ENCODE results near the gene SCAF4. TPM values are rescaled to one million over a fixed set of nuclear protein-coding genes. Genes with fewer than 3 reads are reported as not detected.

SCAF4 gene
- total RNA-seq, 2 donors from 2014 or later, result 12.6 to 29.5 TPM

DNA sequence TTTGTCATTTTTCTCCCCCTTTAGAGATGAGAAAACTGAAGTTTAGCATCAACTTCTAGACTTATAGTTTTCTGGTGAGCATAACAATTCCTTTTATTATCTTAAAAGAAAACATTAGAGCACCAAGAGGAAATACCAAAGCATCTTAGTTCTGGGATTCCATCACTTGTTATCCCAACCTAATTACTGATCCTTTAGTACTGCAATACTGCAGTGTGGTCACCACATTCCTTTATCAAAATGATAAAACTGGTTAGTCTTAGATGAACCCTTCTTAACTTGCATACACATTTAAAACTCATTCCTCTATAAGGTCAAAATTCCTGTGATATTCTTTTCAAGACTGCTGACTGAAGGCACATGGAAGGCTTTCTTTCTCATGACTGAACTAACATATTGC is 49.3 kb downstream of the SCAF4 start:
- H3K9me3 ChIP-seq, result no peaks in the 10 kb centered on the region
- DNase-seq (ENCODE audit: low spot score), result no peak
- H3K4me1 ChIP-seq (replicated peaks), result no peaks in the 10 kb centered on the region
- H3K27ac ChIP-seq, result no peak overlapping the region
- H3K36me3 ChIP-seq, result no peaks in the 10 kb centered on the region
- H3K4me3 ChIP-seq, result no peak overlapping the region
- no peaks in the 10 kb centered on the region for H3K27me3 ChIP-seq (replicated peaks; ENCODE audit: insufficient read depth)
- intact Hi-C loops (cut with DNase I), result no loop called here
- TF ChIP-seq POLR2AphosphoS5 (IDR thresholded peaks at IDR 0.05) (no peak), POLR2A (IDR thresholded peaks at IDR 0.05) (no peak)
- TF ChIP-seq, protein P1, sequence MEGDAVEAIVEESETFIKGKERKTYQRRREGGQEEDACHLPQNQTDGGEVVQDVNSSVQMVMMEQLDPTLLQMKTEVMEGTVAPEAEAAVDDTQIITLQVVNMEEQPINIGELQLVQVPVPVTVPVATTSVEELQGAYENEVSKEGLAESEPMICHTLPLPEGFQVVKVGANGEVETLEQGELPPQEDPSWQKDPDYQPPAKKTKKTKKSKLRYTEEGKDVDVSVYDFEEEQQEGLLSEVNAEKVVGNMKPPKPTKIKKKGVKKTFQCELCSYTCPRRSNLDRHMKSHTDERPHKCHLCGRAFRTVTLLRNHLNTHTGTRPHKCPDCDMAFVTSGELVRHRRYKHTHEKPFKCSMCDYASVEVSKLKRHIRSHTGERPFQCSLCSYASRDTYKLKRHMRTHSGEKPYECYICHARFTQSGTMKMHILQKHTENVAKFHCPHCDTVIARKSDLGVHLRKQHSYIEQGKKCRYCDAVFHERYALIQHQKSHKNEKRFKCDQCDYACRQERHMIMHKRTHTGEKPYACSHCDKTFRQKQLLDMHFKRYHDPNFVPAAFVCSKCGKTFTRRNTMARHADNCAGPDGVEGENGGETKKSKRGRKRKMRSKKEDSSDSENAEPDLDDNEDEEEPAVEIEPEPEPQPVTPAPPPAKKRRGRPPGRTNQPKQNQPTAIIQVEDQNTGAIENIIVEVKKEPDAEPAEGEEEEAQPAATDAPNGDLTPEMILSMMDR (IDR thresholded peaks at IDR 0.05), result no peak

DNA sequence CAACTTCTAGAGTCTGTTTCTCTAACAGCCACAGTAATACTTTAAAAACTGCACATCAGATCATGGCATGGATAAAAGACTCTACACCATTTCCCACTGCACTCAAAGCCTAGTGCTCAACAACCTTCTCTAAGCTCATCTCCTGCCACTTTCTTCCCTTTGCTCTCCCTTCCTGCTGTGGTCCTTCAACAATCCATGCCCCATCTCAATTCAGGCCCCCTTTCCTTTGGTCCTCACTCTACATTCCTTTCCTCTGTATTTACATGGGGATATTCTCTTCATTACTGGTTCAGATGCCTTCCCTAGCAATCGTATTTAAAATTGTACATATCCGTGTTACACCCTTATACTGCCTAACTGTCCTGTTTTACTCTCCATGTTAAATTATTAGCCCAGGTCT is 53.4 kb downstream of the SCAF4 start:
- no peaks in the 10 kb centered on the region for H3K36me3 ChIP-seq
- H3K27ac ChIP-seq, result no peak overlapping the region
- DNase-seq (ENCODE audit: low spot score), result no peak
- no peaks in the 10 kb centered on the region for H3K9me3 ChIP-seq
- TF ChIP-seq POLR2AphosphoS5 (IDR thresholded peaks at IDR 0.05) (no peak), POLR2A (IDR thresholded peaks at IDR 0.05) (no peak)
- TF ChIP-seq, protein P1 (IDR thresholded peaks at IDR 0.05), result no peak
- WGBS, result 93% methylated on average over 2 of the region's 2 CpGs
- intact Hi-C loops (cut with DNase I), result no loop called here
- H3K27me3 ChIP-seq (replicated peaks; ENCODE audit: insufficient read depth), result no peaks in the 10 kb centered on the region
- no peaks in the 10 kb centered on the region for H3K4me1 ChIP-seq (replicated peaks)
- H3K4me3 ChIP-seq, result no peak overlapping the region

DNA sequence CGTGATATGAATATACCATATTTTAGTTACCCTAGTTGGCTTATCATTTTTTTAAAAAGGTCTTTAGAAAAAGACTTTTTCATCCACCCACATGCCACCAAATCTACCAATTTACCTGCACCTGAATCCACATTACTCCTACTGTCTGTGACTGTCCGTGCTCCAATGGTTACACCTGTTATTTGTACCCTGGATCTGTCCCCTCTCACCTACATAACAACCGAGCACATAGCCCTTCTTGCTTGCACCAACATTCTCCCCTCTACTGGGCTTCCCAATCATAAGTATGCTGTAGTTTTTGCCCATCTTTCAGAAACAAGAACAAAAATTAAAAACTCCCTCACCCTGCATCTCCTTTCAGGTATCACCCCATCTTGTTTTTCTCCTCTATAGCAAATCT is 54.9 kb downstream of the SCAF4 start:
- no peak for DNase-seq (ENCODE audit: low spot score)
- TF ChIP-seq POLR2A (IDR thresholded peaks at IDR 0.05), result no peak
- TF ChIP-seq POLR2AphosphoS5 (IDR thresholded peaks at IDR 0.05), result no peak
- TF ChIP-seq, protein P1 (IDR thresholded peaks at IDR 0.05), result no peak
- H3K36me3 ChIP-seq, result peaks cover under 1 to 3% of the 10 kb centered on the region in 2 donors
- no peaks in the 10 kb centered on the region for H3K27me3 ChIP-seq (replicated peaks; ENCODE audit: insufficient read depth)
- no peaks in the 10 kb centered on the region for H3K4me1 ChIP-seq (replicated peaks)
- no peak overlapping the region for H3K4me3 ChIP-seq
- no peak overlapping the region for H3K27ac ChIP-seq
- no peaks in the 10 kb centered on the region for H3K9me3 ChIP-seq
- WGBS, result 92% methylated on average over 3 of the region's 3 CpGs
- intact Hi-C loops (cut with DNase I), result no loop called here

DNA sequence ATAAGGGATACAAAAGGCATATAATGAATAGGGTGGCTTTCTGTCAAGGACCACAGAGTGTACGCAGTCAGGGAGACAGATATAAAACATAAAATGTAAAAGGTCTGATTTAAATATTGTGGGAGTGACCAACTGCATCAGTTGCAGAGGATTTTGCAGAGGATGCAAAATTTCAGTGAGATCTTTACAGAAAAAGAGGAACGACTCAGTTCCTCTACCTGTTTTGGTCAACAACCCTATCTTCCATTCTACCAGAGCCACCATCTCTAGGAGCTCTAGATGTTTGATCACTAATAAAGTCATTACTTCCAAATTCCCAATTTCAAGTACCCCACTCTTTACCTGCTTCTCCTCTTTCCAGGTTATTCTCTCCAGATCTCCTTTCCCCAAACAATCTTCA is 56.0 kb downstream of the SCAF4 start:
- H3K27me3 ChIP-seq (replicated peaks; ENCODE audit: insufficient read depth), result no peaks in the 10 kb centered on the region
- TF ChIP-seq, protein P1 (IDR thresholded peaks at IDR 0.05), result no peak
- TF ChIP-seq POLR2A (IDR thresholded peaks at IDR 0.05) (no peak), POLR2AphosphoS5 (IDR thresholded peaks at IDR 0.05) (no peak)
- intact Hi-C loops (cut with DNase I), result no loop called here
- H3K9me3 ChIP-seq, result no peaks in the 10 kb centered on the region
- no peak overlapping the region for H3K4me3 ChIP-seq
- peaks cover 3 to 9% of the 10 kb centered on the region in 2 donors for H3K36me3 ChIP-seq
- no peak overlapping the region for H3K27ac ChIP-seq
- WGBS, result 92% methylated on average over 2 of the region's 2 CpGs
- no peaks in the 10 kb centered on the region for H3K4me1 ChIP-seq (replicated peaks)
- DNase-seq (ENCODE audit: low spot score), result no peak

DNA sequence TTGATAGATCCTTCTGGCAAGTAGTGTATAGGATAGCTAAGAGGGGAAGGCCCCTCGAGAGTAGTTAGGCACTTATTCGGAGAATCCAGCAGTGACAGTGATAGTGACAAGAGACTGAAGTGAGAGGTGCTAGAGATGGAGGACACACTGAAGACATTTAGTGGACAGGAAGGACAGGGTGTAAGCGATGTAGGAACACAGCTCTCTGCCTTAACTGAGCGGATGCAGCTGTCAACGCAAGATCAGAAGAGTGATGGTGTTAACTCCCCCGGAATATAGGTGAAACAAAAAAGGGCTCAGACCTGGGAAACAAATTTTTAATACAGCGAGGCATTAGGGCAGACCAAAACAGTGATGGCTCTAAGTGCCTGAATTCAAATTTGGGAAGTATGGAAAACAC is 56.6 kb downstream of the SCAF4 start:
- no peak for DNase-seq (ENCODE audit: low spot score)
- H3K27me3 ChIP-seq (replicated peaks; ENCODE audit: insufficient read depth), result no peaks in the 10 kb centered on the region
- intact Hi-C loops (cut with DNase I), result no loop called here
- H3K36me3 ChIP-seq, result peaks cover 3 to 9% of the 10 kb centered on the region in 2 donors
- WGBS, result 80% methylated on average over 7 of the region's 7 CpGs
- no peak overlapping the region for H3K4me3 ChIP-seq
- no peaks in the 10 kb centered on the region for H3K4me1 ChIP-seq (replicated peaks)
- no peak for TF ChIP-seq POLR2A (IDR thresholded peaks at IDR 0.05)
- TF ChIP-seq, protein P1 (IDR thresholded peaks at IDR 0.05), result no peak
- TF ChIP-seq POLR2AphosphoS5 (IDR thresholded peaks at IDR 0.05), result no peak
- H3K27ac ChIP-seq, result no peak overlapping the region
- no peaks in the 10 kb centered on the region for H3K9me3 ChIP-seq

Measured in prostate gland (tissue), 2 donors.